Prostate gland (tissue), 2 donors: Measurements from ENCODE around the gene TMA7B.

ENCODE experiments used
- CTCF ChIP-seq, 4 experiments: fragments of 200-600 bp in 2 of 4; fragments of 450-650 bp in 2 of 4; sonication (generic) in 2 of 4; IDR thresholded peaks; 1 replicate in 3 of 4; 2 replicates in 1 of 4; pipeline ENCODE4 v1.5.1; 2016 to 2019; ENCODE audit warnings: antibody characterized with exemption in 4 of 4, mild to moderate bottlenecking in 2 of 4, moderate library complexity in 2 of 4
- POLR2A ChIP-seq: fragments of 450-650 bp; IDR thresholded peaks from one replicate; pipeline ENCODE4 v1.6.1; 2016; ENCODE audit warnings: antibody characterized with exemption, mild to moderate bottlenecking
- POLR2AphosphoS5 ChIP-seq: sonication (generic); formaldehyde crosslinking; IDR thresholded peaks from one replicate; pipeline ENCODE4 v1.6.1; 2017; ENCODE audit warnings: antibody characterized with exemption

GRCh38 chr22:39939830-39940229 is 20.4 kb upstream of the TMA7B start:
- TF ChIP-seq CTCF (IDR thresholded peaks at IDR 0.05) (no peak), POLR2A (no peak), POLR2AphosphoS5 (no peak)
